8988T (cell line): ENCODE results near the gene C1orf146.
"Not testable (repeated sequence)": the region's sequence is repeated elsewhere in the genome, so short reads cannot be mapped to it uniquely, and the experiment has no call there.

Experiments
- DNase-seq: peaks from one replicate; pipeline ENCODE4 v3.0.0; 2011

Gene C1orf146

GRCh38 chr1:92217721-92218120, at the start of gene C1orf146:
TSS of gene C1orf146 (plus strand) at chr1:92217915. CDS start at chr1:92231421, 13,506 bp downstream.
- no peak for DNase-seq

- DNase-seq, result no peak
Measured at GRCh38 chr1:92168657-92169056, 49.1 kb upstream of the C1orf146 start.

- no peak for DNase-seq
Measured at GRCh38 chr1:92169214-92170005, 48.3 kb upstream of the C1orf146 start.

- DNase-seq, result no peak
Measured at GRCh38 chr1:92184632-92185031, 33.1 kb upstream of the C1orf146 start.

GRCh38 chr1:92186081-92186480, 31.6 kb upstream of the C1orf146 start:
- no peak for DNase-seq

GRCh38 chr1:92188436-92189255, 29.1 kb upstream of the C1orf146 start:
- no peak for DNase-seq

- DNase-seq, result no peak
Measured at GRCh38 chr1:92191726-92192125, 26.0 kb upstream of the C1orf146 start.

GRCh38 chr1:92192246-92192645, 25.5 kb upstream of the C1orf146 start:
- no peak for DNase-seq

GRCh38 chr1:92194511-92194910, 23.2 kb upstream of the C1orf146 start:
- DNase-seq, result no peak

- no peak for DNase-seq
Measured at GRCh38 chr1:92201973-92202372, 15.7 kb upstream of the C1orf146 start.

- no peak for DNase-seq
Measured at GRCh38 chr1:92203105-92203504, 14.6 kb upstream of the C1orf146 start.

GRCh38 chr1:92210701-92211100, 7.0 kb upstream of the C1orf146 start:
- DNase-seq, result no peak

GRCh38 chr1:92211166-92211565, 6.5 kb upstream of the C1orf146 start:
- no peak for DNase-seq

- no peak for DNase-seq
Measured at GRCh38 chr1:92218559-92218958, 844 bp downstream of the C1orf146 start.

GRCh38 chr1:92219028-92219427, 1.3 kb downstream of the C1orf146 start:
- DNase-seq, result no peak

- DNase-seq, result no peak
Measured at GRCh38 chr1:92228401-92228800, 10.7 kb downstream of the C1orf146 start.

GRCh38 chr1:92230736-92231135, 13.0 kb downstream of the C1orf146 start:
- no peak for DNase-seq

- no peak for DNase-seq
Measured at GRCh38 chr1:92240034-92240433, 22.3 kb downstream of the C1orf146 start.

GRCh38 chr1:92244376-92244775, 26.7 kb downstream of the C1orf146 start:
- DNase-seq, result no peak

- not testable (repeated sequence) for DNase-seq
Measured at GRCh38 chr1:92254714-92255113, 37.0 kb downstream of the C1orf146 start.

GRCh38 chr1:92259350-92259749, 41.6 kb downstream of the C1orf146 start:
- no peak for DNase-seq

GRCh38 chr1:92262516-92262915, 44.8 kb downstream of the C1orf146 start:
- no peak for DNase-seq

GRCh38 chr1:92273039-92273438, 55.3 kb downstream of the C1orf146 start:
- no peak for DNase-seq

GRCh38 chr1:92274939-92275338, 57.2 kb downstream of the C1orf146 start:
- no peak for DNase-seq
